Measurements from ENCODE around the gene PRKAR2A. TPM values are rescaled to one million over a fixed set of nuclear protein-coding genes. Genes with fewer than 3 reads are reported as not detected.

PRKAR2A gene
- total and polyA plus RNA-seq, 9 of the 15 experiments (the other 6 are each of a cell fraction or from before 2014, with no cell fraction given): 15.9 to 84.5 (median 37.6) TPM

DNA sequence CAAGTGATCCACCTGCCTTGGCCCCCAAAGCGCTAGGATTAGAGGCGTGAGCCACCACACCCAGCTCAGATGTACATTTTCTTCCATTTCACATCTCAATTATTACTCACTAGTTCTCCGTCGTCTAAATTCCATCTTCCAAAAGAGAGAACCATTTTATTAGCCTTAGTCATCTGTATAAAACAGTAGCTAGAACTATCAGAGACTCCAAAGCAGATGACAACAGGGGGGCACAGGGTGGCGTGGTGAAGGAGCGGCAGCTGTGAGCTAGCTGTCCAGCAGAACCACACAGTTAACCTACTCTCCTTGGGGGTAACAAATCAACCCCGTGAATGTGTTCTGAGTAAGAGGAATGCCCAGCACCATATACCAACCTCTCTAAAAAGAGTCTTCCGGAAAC, 43.9 kb upstream of the PRKAR2A start (continued):
- TF ChIP-seq, protein P1, sequence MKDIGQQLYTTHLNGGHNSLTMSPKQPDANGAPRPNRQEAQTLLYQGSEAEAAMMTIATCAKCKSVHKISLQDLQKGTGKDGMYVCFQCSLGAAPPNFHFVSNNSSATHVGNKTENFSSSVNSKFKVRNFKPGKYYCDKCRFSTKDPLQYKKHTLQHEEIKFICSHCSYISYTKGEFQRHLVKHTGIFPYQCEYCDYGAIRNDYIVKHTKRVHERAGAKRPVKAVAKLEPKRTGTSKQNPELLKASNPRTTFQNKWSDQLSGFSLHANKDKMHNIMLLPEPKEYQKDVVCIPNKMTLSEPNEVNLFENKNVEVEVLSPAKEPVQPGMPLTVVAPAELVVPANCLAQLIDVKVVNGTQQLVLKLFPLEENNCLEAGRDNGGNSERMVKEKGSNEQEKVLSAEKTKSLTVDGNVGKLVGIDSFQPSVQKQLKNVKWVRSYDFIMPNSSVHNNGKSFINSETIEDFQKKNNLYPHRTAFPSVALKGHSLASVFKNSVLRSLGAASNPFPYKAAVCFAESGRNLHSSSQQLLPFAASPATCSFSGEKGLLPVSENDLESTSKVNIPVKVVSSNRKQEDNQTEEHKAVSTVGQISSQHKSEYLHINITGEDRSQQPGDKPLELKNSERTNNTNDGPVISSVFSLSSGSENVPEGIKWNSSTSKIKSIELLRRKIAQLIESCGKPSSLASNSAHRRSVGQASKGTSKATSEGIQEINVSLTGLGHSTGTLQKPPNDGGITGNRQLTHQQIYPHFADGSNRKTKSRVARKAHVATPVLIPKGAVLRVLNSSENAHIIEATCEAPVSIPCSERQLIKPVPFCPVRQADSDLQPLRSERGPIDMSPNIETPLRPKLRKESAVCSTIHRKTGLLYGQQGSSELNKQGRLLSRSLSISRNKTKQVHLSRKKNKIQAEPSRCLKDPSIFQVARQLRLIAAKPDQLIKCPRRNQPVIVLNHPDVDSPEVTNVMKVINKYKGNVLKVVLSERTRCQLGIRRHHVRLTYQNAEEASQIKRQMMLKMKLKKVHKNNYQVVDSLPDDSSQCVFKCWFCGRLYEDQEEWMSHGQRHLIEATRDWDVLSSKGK (CRISPR knock-in tag; IDR thresholded peaks at IDR 0.05): no peak
- TF ChIP-seq TCF3 (CRISPR knock-in tag; IDR thresholded peaks at IDR 0.05): no peak

DNA sequence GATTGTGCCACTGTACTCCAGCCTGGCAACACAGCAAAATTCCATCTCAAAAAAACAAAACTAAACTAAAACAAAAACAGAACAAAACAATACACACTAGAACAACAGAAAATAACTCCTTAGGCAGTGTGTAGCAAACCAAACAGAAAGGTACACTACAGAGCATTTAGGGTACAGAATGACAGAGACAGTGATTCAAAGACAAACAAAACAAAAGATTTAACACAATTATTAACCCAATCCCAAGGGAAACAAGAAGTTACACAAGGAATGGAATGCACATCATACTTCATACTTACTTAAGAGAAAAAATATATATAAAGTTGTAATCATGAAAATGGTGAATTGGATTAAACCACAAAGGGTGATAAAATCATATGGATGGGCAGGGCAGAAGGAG, 38.1 kb upstream of the PRKAR2A start:
- 0 out of 5 replicates have a peak, but pooled peaks cover 0 to 2% of the 10 kb centered on the region in 2 experiments for H3K4me1 ChIP-seq (replicated peaks in 1 of 2; ENCODE audit: control insufficient read depth in 2 of 2, insufficient read depth in 2 of 2, low read length in 2 of 2)
- H3K36me3 ChIP-seq (ENCODE audit: control insufficient read depth, insufficient read depth, low read length): no peaks in the 10 kb centered on the region
- no peak overlapping the region for H3K27ac ChIP-seq (ENCODE audit: extremely low read depth, low read depth, low read length)
- no peaks in the 10 kb centered on the region for H4K20me1 ChIP-seq (replicated peaks; ENCODE audit: control insufficient read depth, insufficient read depth, low read length)
- DNase-seq (ENCODE audit: extremely low read depth in 1 of 4, low spot score in 3 of 4) (no peak), FAIRE-seq (no peak), ATAC-seq (no peak)
- intact Hi-C loops (cut with micrococcal nuclease) (no loop called here), in situ Hi-C loops (cut with MboI) (no loop called here)
- BruUV-seq (replicated peaks): no TSS peak
- ChIA-PET POLR2A (no interaction called here), CTCF (ENCODE audit: low intra/inter-chr PET ratio) (no interaction called here)
- no peak overlapping the region for H2AFZ ChIP-seq (ENCODE audit: low read depth, low read length)
- no peaks in the 10 kb centered on the region for H3K27me3 ChIP-seq (ENCODE audit: control insufficient read depth in 2 of 2, insufficient read depth in 2 of 2, low read length in 2 of 2)
- no peaks in the 10 kb centered on the region for H3K9me1 ChIP-seq (ENCODE audit: control insufficient read depth, insufficient read depth, low read length)
- H3K4me3 ChIP-seq: no peak overlapping the region
- H3K79me2 ChIP-seq (ENCODE audit: control insufficient read depth, insufficient read depth, low read length): no peaks in the 10 kb centered on the region
- H3K9me3 ChIP-seq (replicated peaks; ENCODE audit: control insufficient read depth, insufficient read depth, low read depth, low read length): no peaks in the 10 kb centered on the region
- no peak overlapping the region for H3K9ac ChIP-seq (ENCODE audit: insufficient read depth in 1 of 2, low read depth in 2 of 2, low read length in 2 of 2)
- no peak overlapping the region for H3K4me2 ChIP-seq (ENCODE audit: insufficient read depth, low read length)
- TF ChIP-seq ZNF780A (CRISPR knock-in tag; IDR thresholded peaks at IDR 0.05): no peak
- no peak for TF ChIP-seq ZNF76 (CRISPR knock-in tag; IDR thresholded peaks at IDR 0.05; ENCODE audit: borderline replicate concordance)
- no peak for TF ChIP-seq NCOA2 (IDR thresholded peaks at IDR 0.05; ENCODE audit: partially characterized antibody in 2 of 2)
- no peak for TF ChIP-seq ZNF79 (CRISPR knock-in tag; IDR thresholded peaks at IDR 0.05; ENCODE audit: low read depth)
- TF ChIP-seq MYNN (IDR thresholded peaks at IDR 0.05): no peak
- no peak for TF ChIP-seq MYNN (CRISPR knock-in tag; IDR thresholded peaks at IDR 0.05)
- no peak for TF ChIP-seq ZNF785 (CRISPR knock-in tag; IDR thresholded peaks at IDR 0.05)

All from K562 (cell line).